Uterus (tissue), 2 donors: ENCODE results near the gene ZNF44.
"Not testable (repeated sequence)": the region's sequence is repeated elsewhere in the genome, so short reads cannot be mapped to it uniquely, and the experiment has no call there.

Source experiments
- CTCF ChIP-seq, 4 experiments: fragments of 200-600 bp in 2 of 4; fragments of 450-650 bp in 2 of 4; sonication (generic) in 2 of 4; IDR thresholded peaks; one replicate each; pipeline ENCODE4 v1.5.1; 2016 to 2019; ENCODE audit warnings: antibody characterized with exemption in 4 of 4, mild to moderate bottlenecking in 2 of 4, moderate library complexity in 1 of 4
- POLR2A ChIP-seq, 2 donors: fragments of 450-650 bp; IDR thresholded peaks; one replicate each; pipeline ENCODE4 v1.6.1; 2016; ENCODE audit warnings: antibody characterized with exemption in 2 of 2, mild to moderate bottlenecking in 1 of 2, moderate library complexity in 1 of 2

GRCh38 chr19:12308891-12309290 is 14.2 kb upstream of the ZNF44 start:
- TF ChIP-seq CTCF, POLR2A (IDR thresholded peaks at IDR 0.05): not testable (repeated sequence)
